DND-41 (cell line): ENCODE results near the gene TTYH2.

Source experiments
- ATAC-seq: fragments of 200-7000 bp; cut with Tn5 transposase; 3 replicates; pipeline ENCODE4 v1.9.1; 2021; ENCODE audit warnings: low read depth; ENCODE audit not compliant: insufficient read depth
- DNase-seq: peaks from one replicate; pipeline ENCODE4 v3.0.0-alpha.2; 2020
- H2AFZ ChIP-seq: 2 replicates; pipeline ENCODE4 v1.6.0; 2012; ENCODE audit warnings: low read depth, low read length
- H3K27ac ChIP-seq: 2 replicates; pipeline ENCODE4 v1.5.1; 2012; ENCODE audit warnings: low read length, inconsistent platforms
- H3K27me3 ChIP-seq: fragments of 200-600 bp; sonication (generic); 2 replicates; pipeline ENCODE4 v1.6.0; 2012; ENCODE audit warnings: low read length, mild to moderate bottlenecking, inconsistent platforms; ENCODE audit not compliant: insufficient read depth, poor library complexity
- H3K36me3 ChIP-seq: 2 replicates; pipeline ENCODE4 v1.5.1; 2012; ENCODE audit warnings: low read length, inconsistent platforms; ENCODE audit not compliant: insufficient read depth
- H3K4me1 ChIP-seq: 2 replicates; pipeline ENCODE4 v1.5.1; 2012; ENCODE audit warnings: mild to moderate bottlenecking, low read length; ENCODE audit not compliant: insufficient read depth
- H3K4me2 ChIP-seq: 2 replicates; pipeline ENCODE4 v1.6.0; 2012; ENCODE audit warnings: mild to moderate bottlenecking, moderate library complexity, low read length, inconsistent platforms; ENCODE audit not compliant: insufficient read depth
- H3K4me3 ChIP-seq, 2 experiments: fragments of 200-600 bp in 1 of 2; shearing (Covaris generic) in 1 of 2; 2 replicates each; pipeline ENCODE4 v1.5.1; 2012 to 2016; ENCODE audit warnings: inconsistent platforms in 2 of 2, low read length in 2 of 2, mild to moderate bottlenecking in 2 of 2, low read depth in 1 of 2, moderate library complexity in 1 of 2
- H3K79me2 ChIP-seq: 2 replicates; pipeline ENCODE4 v1.6.0; 2012; ENCODE audit warnings: low read length, inconsistent platforms; ENCODE audit not compliant: insufficient read depth
- H3K9ac ChIP-seq: 2 replicates; pipeline ENCODE4 v1.6.0; 2012; ENCODE audit warnings: low read depth, mild to moderate bottlenecking, inconsistent platforms, low read length, moderate library complexity
- H3K9me3 ChIP-seq: 2 replicates; pipeline ENCODE4 v1.5.1; 2012; ENCODE audit warnings: low read length, moderate library complexity, mild to moderate bottlenecking, inconsistent platforms; ENCODE audit not compliant: insufficient read depth, severe bottlenecking
- H4K20me1 ChIP-seq: 2 replicates; pipeline ENCODE4 v1.6.0; 2012; ENCODE audit warnings: low read length; ENCODE audit not compliant: insufficient read depth
- CTCF ChIP-seq: IDR thresholded peaks from 2 replicates; pipeline ENCODE4 v1.5.1; 2012; ENCODE audit warnings: borderline replicate concordance, low read length, moderate library complexity, mild to moderate bottlenecking; ENCODE audit not compliant: poor library complexity, severe bottlenecking; ENCODE audit errors: extremely low read depth
- EZH2 ChIP-seq: IDR thresholded peaks from 3 replicates; pipeline ENCODE4 v1.6.1; 2012; ENCODE audit warnings: borderline replicate concordance, low read depth, mild to moderate bottlenecking, moderate library complexity, low read length, inconsistent platforms; ENCODE audit not compliant: severe bottlenecking

TTYH2 gene

GRCh38 chr17:74219576-74220133 is 6.3 kb downstream of the TTYH2 start:
- H3K79me2 ChIP-seq: no peaks in the 10 kb centered on the region
- DNase-seq (no peak), ATAC-seq (no peak)
- H3K27me3 ChIP-seq: no peaks in the 10 kb centered on the region
- H3K27ac ChIP-seq: no peak overlapping the region
- peaks cover 12% of the 10 kb centered on the region; the same call in 1 of the 2 replicates for H4K20me1 ChIP-seq
- H3K9me3 ChIP-seq: no peaks in the 10 kb centered on the region
- H3K4me1 ChIP-seq: no peaks in the 10 kb centered on the region
- H3K9ac ChIP-seq: no peak overlapping the region
- no peak overlapping the region for H3K4me3 ChIP-seq
- H3K4me2 ChIP-seq: no peak overlapping the region
- no peak overlapping the region for H2AFZ ChIP-seq
- TF ChIP-seq CTCF: no peak
- no peak for TF ChIP-seq EZH2
- no peaks in the 10 kb centered on the region for H3K36me3 ChIP-seq

GRCh38 chr17:74220219-74220618 is 6.8 kb downstream of the TTYH2 start:
- ATAC-seq: no peak
- Histone ChIP-seq H3K27me3 (no peaks in the 10 kb centered on the region), H3K4me2 (no peak overlapping the region)

GRCh38 chr17:74220946-74221818 is 7.8 kb downstream of the TTYH2 start:
- H3K9ac ChIP-seq: no peak overlapping the region
- ATAC-seq: no peak

More at GRCh38 chr17:74220219-74220618, 6.8 kb downstream of the TTYH2 start:
- Histone ChIP-seq H3K9ac (no peak overlapping the region), H3K4me1 (no peaks in the 10 kb centered on the region), H3K27ac (no peak overlapping the region), H2AFZ (no peak overlapping the region), H3K4me3 (no peak overlapping the region), H3K9me3 (no peaks in the 10 kb centered on the region), H3K79me2 (no peaks in the 10 kb centered on the region), H3K36me3 (no peaks in the 10 kb centered on the region), H4K20me1 (peaks cover 7% of the 10 kb centered on the region; the same call in 1 of the 2 replicates)
- no peak for TF ChIP-seq EZH2
- TF ChIP-seq CTCF: no peak
- DNase-seq: no peak

More at GRCh38 chr17:74220946-74221818, 7.8 kb downstream of the TTYH2 start:
- Histone ChIP-seq H3K9me3 (no peaks in the 10 kb centered on the region), H3K27ac (no peak overlapping the region), H4K20me1 (peaks cover 3% of the 10 kb centered on the region; the same call in 1 of the 2 replicates), H3K4me3 (no peak overlapping the region), H3K79me2 (no peaks in the 10 kb centered on the region), H2AFZ (no peak overlapping the region), H3K36me3 (no peaks in the 10 kb centered on the region), H3K4me2 (no peak overlapping the region), H3K4me1 (no peaks in the 10 kb centered on the region), H3K27me3 (no peaks in the 10 kb centered on the region)
- DNase-seq: no peak
- TF ChIP-seq EZH2 (no peak), CTCF (no peak)
